GM21717 (cell line): ENCODE results near the gene SYK.

ENCODE experiments used
- ATAC-seq: cut with Tn5 transposase; IDR thresholded peaks from one replicate; pipeline ENCODE4 v1.9.1; 2021; ENCODE audit warnings: mild to moderate bottlenecking, moderate library complexity; ENCODE audit not compliant: unreplicated experiment

SYK gene

GRCh38 chr9:90933468-90933867 lies 131.8 kb downstream of the SYK start:
- ATAC-seq = no peak

- ATAC-seq = no peak
Measured at GRCh38 chr9:90939351-90939750, 137.7 kb downstream of the SYK start.

- no peak for ATAC-seq
Measured at GRCh38 chr9:90940280-90940679, 138.7 kb downstream of the SYK start.

- ATAC-seq = no peak
Measured at GRCh38 chr9:90941661-90942060, 140.0 kb downstream of the SYK start.

GRCh38 chr9:90942555-90942954 lies 140.9 kb downstream of the SYK start:
- no peak for ATAC-seq

GRCh38 chr9:90943341-90943740 lies 141.7 kb downstream of the SYK start:
- no peak for ATAC-seq

GRCh38 chr9:90945336-90945735 lies 143.7 kb downstream of the SYK start:
- ATAC-seq = no peak

GRCh38 chr9:90946982-90947381 lies 145.4 kb downstream of the SYK start:
- ATAC-seq = no peak
